ENCODE measurements around the gene SEL1L3. TPM values are rescaled to one million over a fixed set of nuclear protein-coding genes. Genes with fewer than 3 reads are reported as not detected.
A peak's percentile ranks its signal among the peaks of the same experiment; 100 is the strongest.

The SEL1L3 gene
- total RNA-seq, 1 experiment from 2014 or later: 48.3 TPM

GRCh38 chr4:25713812-25714211, 149.0 kb downstream of the SEL1L3 start:
- H3K79me2 ChIP-seq (ENCODE audit: insufficient read depth, low read length): no peaks in the 10 kb centered on the region
- no peak overlapping the region for H3K14ac ChIP-seq (ENCODE audit: insufficient read depth, low read length)
- no peak overlapping the region for H3K23ac ChIP-seq (ENCODE audit: insufficient read length, low read depth, low read length)
- no CpG with 5 or more reads among the region's 4 CpGs for WGBS (ENCODE audit: extremely low coverage, insufficient read length, low lambda C conversion rate)
- H2AK5ac ChIP-seq (ENCODE audit: insufficient read length, low read length): no peak overlapping the region
- no peaks in the 10 kb centered on the region for H3K23me2 ChIP-seq (ENCODE audit: insufficient read length, low read depth, low read length, poor library complexity, severe bottlenecking)
- H3K4ac ChIP-seq (ENCODE audit: low read depth, low read length): no peak overlapping the region
- no peak overlapping the region for H3K56ac ChIP-seq (ENCODE audit: insufficient read length, low read depth, low read length)
- H4K91ac ChIP-seq (ENCODE audit: insufficient read length, low read depth, low read length): no peak overlapping the region
- Mint-ChIP-seq H3K4me1 (no peaks in the 10 kb centered on the region), H3K9me3 (peaks cover 6% of the 10 kb centered on the region in 2 experiments), H3K27ac (peak overlapping the region in 1 of 3 experiments; percentile 77; a peak in 1 of 7 replicates), H3K27me3 (ENCODE audit: low read depth) (no peaks in the 10 kb centered on the region; the same call in 1 of the 2 replicates), H3K36me3 (ENCODE audit: insufficient read depth in 1 of 3, low read depth in 3 of 3) (peaks cover 2 to 6% (median 3%) of the 10 kb centered on the region in 3 experiments; a peak in 5 of 7 replicates), H3K4me3 (no peak overlapping the region)
- H3K9me3 ChIP-seq (ENCODE audit: control insufficient read depth, low read depth, low read length): no peaks in the 10 kb centered on the region
- H3K9ac ChIP-seq (ENCODE audit: extremely low read depth, insufficient read length, low read length): no peak overlapping the region
- no peaks in the 10 kb centered on the region for H4K20me1 ChIP-seq (ENCODE audit: control insufficient read depth, insufficient read depth, insufficient read length)
- no peaks in the 10 kb centered on the region for H3K27me3 ChIP-seq (ENCODE audit: insufficient read depth, low read length)
- H2BK15ac ChIP-seq (ENCODE audit: low read depth, low read length): no peak overlapping the region
- no peaks in the 10 kb centered on the region for H3K79me1 ChIP-seq (ENCODE audit: insufficient read depth, low read depth, low read length, poor library complexity, severe bottlenecking)
- no peak overlapping the region for H3K18ac ChIP-seq (ENCODE audit: insufficient read length, low read depth, low read length)
- DNase-seq: no peak
- H3K4me1 ChIP-seq (ENCODE audit: insufficient read depth, low read length): no peaks in the 10 kb centered on the region
- H2BK5ac ChIP-seq (ENCODE audit: insufficient read length, low read length): no peak overlapping the region
- H2AFZ ChIP-seq (ENCODE audit: low read length): no peak overlapping the region
- no peak overlapping the region for H4K8ac ChIP-seq (replicated peaks; ENCODE audit: insufficient read length, low read depth, low read length)
- H2BK20ac ChIP-seq (ENCODE audit: low read depth, low read length, poor library complexity, severe bottlenecking): no peak overlapping the region
- H3K27ac ChIP-seq (ENCODE audit: insufficient read length, low read depth, low read length): no peak overlapping the region
- H2BK12ac ChIP-seq (ENCODE audit: insufficient read length, low read depth, low read length): no peak overlapping the region
- H3T11ph ChIP-seq (ENCODE audit: low read length): no peak overlapping the region
- H4K5ac ChIP-seq (ENCODE audit: insufficient read length, low read depth, low read length): no peak overlapping the region
- no peak overlapping the region for H3K4me2 ChIP-seq (ENCODE audit: insufficient read depth, insufficient read length, low read length)
- H2BK120ac ChIP-seq (ENCODE audit: low read depth, low read length, poor library complexity, severe bottlenecking): no peak overlapping the region
- TF ChIP-seq CTCF (conservative IDR thresholded peaks at IDR 0.05): no peak

Measured in H9 (cell line).